Measurements from ENCODE around the gene USP37.

USP37 gene

GRCh38 chr2:218505754-218506371 is 62.3 kb downstream of the USP37 start:
- Histone ChIP-seq H3K9ac (ENCODE audit: low read depth, low read length) (no peak overlapping the region), H3K9me3 (replicated peaks; ENCODE audit: low read length) (no peaks in the 10 kb centered on the region), H3K4me2 (ENCODE audit: low read length) (no peak overlapping the region), H3K36me3 (ENCODE audit: insufficient read depth, low read length) (peaks cover 14% of the 10 kb centered on the region), H3K27me3 (ENCODE audit: control insufficient read depth, insufficient read depth, low read length) (no peaks in the 10 kb centered on the region), H3K4me1 (ENCODE audit: control insufficient read depth, insufficient read depth, low read length) (no peaks in the 10 kb centered on the region), H3K4me3 (ENCODE audit: low read length) (no peak overlapping the region)

GRCh38 chr2:218501665-218502064 is 66.5 kb downstream of the USP37 start:
- no peak overlapping the region for H3K4me3 ChIP-seq (ENCODE audit: low read length)
- H3K36me3 ChIP-seq (ENCODE audit: insufficient read depth, low read length): peaks cover 16% of the 10 kb centered on the region
- no peak overlapping the region for H3K4me2 ChIP-seq (ENCODE audit: low read length)
- H3K4me1 ChIP-seq (ENCODE audit: control insufficient read depth, insufficient read depth, low read length): no peaks in the 10 kb centered on the region
- no peaks in the 10 kb centered on the region for H3K9me3 ChIP-seq (replicated peaks; ENCODE audit: low read length)
- H3K9ac ChIP-seq (ENCODE audit: low read depth, low read length): no peak overlapping the region
- H3K27me3 ChIP-seq (ENCODE audit: control insufficient read depth, insufficient read depth, low read length): no peaks in the 10 kb centered on the region

- H3K36me3 ChIP-seq (ENCODE audit: insufficient read depth, low read length): peaks cover 19% of the 10 kb centered on the region
- H3K9me3 ChIP-seq (replicated peaks; ENCODE audit: low read length): no peaks in the 10 kb centered on the region
- no peaks in the 10 kb centered on the region for H3K27me3 ChIP-seq (ENCODE audit: control insufficient read depth, insufficient read depth, low read length)
- no peak overlapping the region for H3K4me3 ChIP-seq (ENCODE audit: low read length)
- no peak overlapping the region for H3K4me2 ChIP-seq (ENCODE audit: low read length)
- H3K9ac ChIP-seq (ENCODE audit: low read depth, low read length): no peak overlapping the region
- no peaks in the 10 kb centered on the region for H3K4me1 ChIP-seq (ENCODE audit: control insufficient read depth, insufficient read depth, low read length)
Measured at GRCh38 chr2:218500501-218501060, 67.6 kb downstream of the USP37 start.

GRCh38 chr2:218485986-218486667 is 82.0 kb downstream of the USP37 start:
- Histone ChIP-seq H3K9me3 (replicated peaks; ENCODE audit: low read length) (no peaks in the 10 kb centered on the region), H3K36me3 (ENCODE audit: insufficient read depth, low read length) (peaks cover 24% of the 10 kb centered on the region), H3K9ac (ENCODE audit: low read depth, low read length) (no peak overlapping the region), H3K4me3 (ENCODE audit: low read length) (no peak overlapping the region), H3K27me3 (ENCODE audit: control insufficient read depth, insufficient read depth, low read length) (no peaks in the 10 kb centered on the region), H3K4me1 (ENCODE audit: control insufficient read depth, insufficient read depth, low read length) (no peaks in the 10 kb centered on the region), H3K4me2 (ENCODE audit: low read length) (no peak overlapping the region)

- H3K9ac ChIP-seq (ENCODE audit: low read depth, low read length): no peak overlapping the region
- H3K4me3 ChIP-seq (ENCODE audit: low read length): no peak overlapping the region
- no peaks in the 10 kb centered on the region for H3K4me1 ChIP-seq (ENCODE audit: control insufficient read depth, insufficient read depth, low read length)
- H3K36me3 ChIP-seq (ENCODE audit: insufficient read depth, low read length): peaks cover 15% of the 10 kb centered on the region
- H3K27me3 ChIP-seq (ENCODE audit: control insufficient read depth, insufficient read depth, low read length): no peaks in the 10 kb centered on the region
- no peak overlapping the region for H3K4me2 ChIP-seq (ENCODE audit: low read length)
- H3K9me3 ChIP-seq (replicated peaks; ENCODE audit: low read length): no peaks in the 10 kb centered on the region
Measured at GRCh38 chr2:218482651-218483050, 85.5 kb downstream of the USP37 start.

GRCh38 chr2:218479595-218479994 is 88.6 kb downstream of the USP37 start:
- H3K36me3 ChIP-seq (ENCODE audit: insufficient read depth, low read length): peaks cover 14% of the 10 kb centered on the region
- no peaks in the 10 kb centered on the region for H3K9me3 ChIP-seq (replicated peaks; ENCODE audit: low read length)
- H3K9ac ChIP-seq (ENCODE audit: low read depth, low read length): no peak overlapping the region
- H3K4me1 ChIP-seq (ENCODE audit: control insufficient read depth, insufficient read depth, low read length): no peaks in the 10 kb centered on the region
- no peaks in the 10 kb centered on the region for H3K27me3 ChIP-seq (ENCODE audit: control insufficient read depth, insufficient read depth, low read length)
- H3K4me3 ChIP-seq (ENCODE audit: low read length): no peak overlapping the region
- H3K4me2 ChIP-seq (ENCODE audit: low read length): no peak overlapping the region

- Histone ChIP-seq H3K4me3 (ENCODE audit: low read length) (no peak overlapping the region), H3K27me3 (ENCODE audit: control insufficient read depth, insufficient read depth, low read length) (no peaks in the 10 kb centered on the region), H3K4me2 (ENCODE audit: low read length) (no peak overlapping the region), H3K4me1 (ENCODE audit: control insufficient read depth, insufficient read depth, low read length) (no peaks in the 10 kb centered on the region), H3K36me3 (ENCODE audit: insufficient read depth, low read length) (peaks cover 13% of the 10 kb centered on the region), H3K9ac (ENCODE audit: low read depth, low read length) (no peak overlapping the region), H3K9me3 (replicated peaks; ENCODE audit: low read length) (no peaks in the 10 kb centered on the region)
Measured at GRCh38 chr2:218478544-218478943, 89.6 kb downstream of the USP37 start.

GRCh38 chr2:218477247-218477646 is 90.9 kb downstream of the USP37 start:
- H3K9ac ChIP-seq (ENCODE audit: low read depth, low read length): no peak overlapping the region
- peaks cover 18% of the 10 kb centered on the region for H3K36me3 ChIP-seq (ENCODE audit: insufficient read depth, low read length)

GRCh38 chr2:218476676-218477075 is 91.5 kb downstream of the USP37 start:
- no peaks in the 10 kb centered on the region for H3K27me3 ChIP-seq (ENCODE audit: control insufficient read depth, insufficient read depth, low read length)
- H3K36me3 ChIP-seq (ENCODE audit: insufficient read depth, low read length): peaks cover 18% of the 10 kb centered on the region
- no peaks in the 10 kb centered on the region for H3K4me1 ChIP-seq (ENCODE audit: control insufficient read depth, insufficient read depth, low read length)
- no peaks in the 10 kb centered on the region for H3K9me3 ChIP-seq (replicated peaks; ENCODE audit: low read length)
- H3K4me2 ChIP-seq (ENCODE audit: low read length): no peak overlapping the region
- no peak overlapping the region for H3K9ac ChIP-seq (ENCODE audit: low read depth, low read length)
- H3K4me3 ChIP-seq (ENCODE audit: low read length): no peak overlapping the region

More at GRCh38 chr2:218477247-218477646, 90.9 kb downstream of the USP37 start:
- Histone ChIP-seq H3K4me2 (ENCODE audit: low read length) (no peak overlapping the region), H3K9me3 (replicated peaks; ENCODE audit: low read length) (no peaks in the 10 kb centered on the region), H3K4me3 (ENCODE audit: low read length) (no peak overlapping the region), H3K4me1 (ENCODE audit: control insufficient read depth, insufficient read depth, low read length) (no peaks in the 10 kb centered on the region), H3K27me3 (ENCODE audit: control insufficient read depth, insufficient read depth, low read length) (no peaks in the 10 kb centered on the region)

GRCh38 chr2:218474527-218474926 is 93.6 kb downstream of the USP37 start:
- no peak overlapping the region for H3K9ac ChIP-seq (ENCODE audit: low read depth, low read length)
- no peaks in the 10 kb centered on the region for H3K27me3 ChIP-seq (ENCODE audit: control insufficient read depth, insufficient read depth, low read length)
- no peaks in the 10 kb centered on the region for H3K4me1 ChIP-seq (ENCODE audit: control insufficient read depth, insufficient read depth, low read length)
- H3K4me3 ChIP-seq (ENCODE audit: low read length): no peak overlapping the region
- H3K36me3 ChIP-seq (ENCODE audit: insufficient read depth, low read length): peaks cover 11% of the 10 kb centered on the region
- H3K9me3 ChIP-seq (replicated peaks; ENCODE audit: low read length): no peaks in the 10 kb centered on the region
- no peak overlapping the region for H3K4me2 ChIP-seq (ENCODE audit: low read length)

- no peaks in the 10 kb centered on the region for H3K4me1 ChIP-seq (ENCODE audit: control insufficient read depth, insufficient read depth, low read length)
- peaks cover 11% of the 10 kb centered on the region for H3K36me3 ChIP-seq (ENCODE audit: insufficient read depth, low read length)
- no peaks in the 10 kb centered on the region for H3K27me3 ChIP-seq (ENCODE audit: control insufficient read depth, insufficient read depth, low read length)
- H3K4me3 ChIP-seq (ENCODE audit: low read length): no peak overlapping the region
- no peak overlapping the region for H3K4me2 ChIP-seq (ENCODE audit: low read length)
- no peaks in the 10 kb centered on the region for H3K9me3 ChIP-seq (replicated peaks; ENCODE audit: low read length)
- H3K9ac ChIP-seq (ENCODE audit: low read depth, low read length): no peak overlapping the region
Measured at GRCh38 chr2:218472988-218473387, 95.2 kb downstream of the USP37 start.

GRCh38 chr2:218471982-218472381 is 96.2 kb downstream of the USP37 start:
- Histone ChIP-seq H3K27me3 (ENCODE audit: control insufficient read depth, insufficient read depth, low read length) (no peaks in the 10 kb centered on the region), H3K36me3 (ENCODE audit: insufficient read depth, low read length) (peaks cover 11% of the 10 kb centered on the region), H3K4me1 (ENCODE audit: control insufficient read depth, insufficient read depth, low read length) (no peaks in the 10 kb centered on the region), H3K9ac (ENCODE audit: low read depth, low read length) (no peak overlapping the region), H3K4me3 (ENCODE audit: low read length) (no peak overlapping the region), H3K9me3 (replicated peaks; ENCODE audit: low read length) (no peaks in the 10 kb centered on the region), H3K4me2 (ENCODE audit: low read length) (no peak overlapping the region)

Measured in skeletal muscle satellite cell (primary cell).